Activated naive CD8-positive, alpha-beta T cell (primary cell): Measurements from ENCODE around the gene PDE2A.

Experiments used
- H3K27ac Mint-ChIP-seq: one replicate; pipeline ENCODE4 v1.8.0; 2021; ENCODE audit warnings: mixed read lengths
- H3K27me3 Mint-ChIP-seq: one replicate; pipeline ENCODE4 v1.8.0; 2021; ENCODE audit warnings: mixed read lengths
- H3K36me3 Mint-ChIP-seq: one replicate; pipeline ENCODE4 v1.8.0; 2021; ENCODE audit warnings: mixed read lengths
- H3K4me1 Mint-ChIP-seq: one replicate; pipeline ENCODE4 v1.8.0; 2021; ENCODE audit warnings: low read depth, mixed read lengths
- H3K4me3 Mint-ChIP-seq: one replicate; pipeline ENCODE4 v1.8.0; 2021; ENCODE audit warnings: mild to moderate bottlenecking, mixed read lengths
- H3K9me3 Mint-ChIP-seq: one replicate; pipeline ENCODE4 v1.8.0; 2021; ENCODE audit warnings: low read depth, mixed read lengths

The PDE2A gene

GRCh38 chr11:72595292-72595684 is 78.9 kb downstream of the PDE2A start:
- no peak overlapping the region for H3K27ac Mint-ChIP-seq
- no peaks in the 10 kb centered on the region for H3K9me3 Mint-ChIP-seq
- H3K4me1 Mint-ChIP-seq, result peaks cover 26% of the 10 kb centered on the region
- no peak overlapping the region for H3K4me3 Mint-ChIP-seq
- peaks cover 5% of the 10 kb centered on the region for H3K27me3 Mint-ChIP-seq
- H3K36me3 Mint-ChIP-seq, result no peaks in the 10 kb centered on the region

DNA sequence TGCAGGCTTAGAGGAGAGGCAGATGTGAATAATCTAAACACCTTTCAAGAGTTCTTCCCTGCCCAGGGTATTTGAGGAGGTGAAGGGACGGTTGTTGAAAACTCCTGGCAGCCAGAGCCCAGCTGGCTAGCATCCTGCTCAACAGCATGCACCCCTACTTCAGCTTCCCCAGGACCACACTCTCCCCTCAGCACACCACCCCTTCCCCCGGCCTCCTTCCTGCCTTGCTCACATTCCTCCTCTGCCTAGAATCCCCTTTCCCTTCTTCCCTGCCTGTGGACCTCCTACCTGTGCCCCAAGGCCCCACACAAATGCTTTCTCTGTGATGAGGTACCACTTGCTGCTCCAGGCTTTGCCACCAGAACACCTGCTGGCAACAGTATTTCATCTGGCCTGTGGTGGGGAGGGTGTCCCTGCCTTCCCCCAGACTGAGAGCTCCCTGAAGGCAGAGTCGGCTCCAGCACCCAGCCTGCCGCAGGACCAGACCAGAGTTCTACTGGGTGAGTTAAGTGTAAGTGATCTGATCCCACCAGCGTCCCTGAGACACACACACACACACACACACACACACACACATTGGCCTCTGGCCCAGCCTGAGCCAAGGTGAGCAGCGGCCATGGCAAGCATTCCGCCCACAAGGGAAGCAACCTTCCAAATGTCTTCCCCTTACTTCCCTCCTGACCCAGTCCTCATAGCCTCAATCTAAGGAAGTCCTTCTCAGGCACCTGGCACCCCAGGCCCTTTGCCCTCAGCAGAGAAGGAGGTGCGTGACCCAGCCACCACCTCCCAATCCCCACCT is 79.5 kb downstream of the PDE2A start:
- Mint-ChIP-seq H3K27ac (no peak overlapping the region), H3K4me3 (no peak overlapping the region), H3K9me3 (no peaks in the 10 kb centered on the region), H3K27me3 (peaks cover 5% of the 10 kb centered on the region), H3K36me3 (no peaks in the 10 kb centered on the region), H3K4me1 (peaks cover 29% of the 10 kb centered on the region)

- peaks cover 16% of the 10 kb centered on the region for H3K27me3 Mint-ChIP-seq
Measured at GRCh38 chr11:72592698-72593495, 81.3 kb downstream of the PDE2A start.

GRCh38 chr11:72591785-72592502 is 82.3 kb downstream of the PDE2A start:
- Mint-ChIP-seq H3K27ac (no peak overlapping the region), H3K27me3 (peaks cover 22% of the 10 kb centered on the region), H3K36me3 (peaks cover 3% of the 10 kb centered on the region), H3K4me1 (peaks cover 35% of the 10 kb centered on the region), H3K9me3 (no peaks in the 10 kb centered on the region), H3K4me3 (peak overlapping the region; percentile 63)

More at GRCh38 chr11:72592698-72593495, 81.3 kb downstream of the PDE2A start:
- no peak overlapping the region for H3K27ac Mint-ChIP-seq
- no peak overlapping the region for H3K4me3 Mint-ChIP-seq
- peaks cover 35% of the 10 kb centered on the region for H3K4me1 Mint-ChIP-seq
- peaks cover 3% of the 10 kb centered on the region for H3K36me3 Mint-ChIP-seq
- no peaks in the 10 kb centered on the region for H3K9me3 Mint-ChIP-seq

DNA sequence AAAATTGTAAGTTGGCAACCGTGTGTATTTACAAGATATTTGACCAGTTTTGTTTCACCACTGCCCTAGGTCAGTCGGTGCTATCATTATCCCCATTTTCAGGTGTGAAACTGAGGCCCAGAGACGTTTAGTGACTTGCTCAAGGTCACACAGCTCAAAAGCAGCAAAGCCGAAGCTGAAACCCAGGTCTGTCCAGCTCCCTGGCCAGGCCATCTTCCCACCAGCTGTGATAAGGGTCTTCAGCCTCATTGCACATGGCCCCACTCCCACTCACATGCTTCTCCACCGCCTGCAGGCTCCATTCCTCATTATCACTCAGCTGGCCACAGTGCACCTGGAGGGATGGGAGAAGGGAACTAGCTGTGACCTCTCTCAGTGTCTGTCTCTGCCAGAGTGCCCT is 83.2 kb downstream of the PDE2A start:
- peak overlapping the region; percentile 63 for H3K4me3 Mint-ChIP-seq
- H3K36me3 Mint-ChIP-seq, result peaks cover 3% of the 10 kb centered on the region
- H3K27ac Mint-ChIP-seq, result no peak overlapping the region
- H3K9me3 Mint-ChIP-seq, result no peaks in the 10 kb centered on the region
- H3K4me1 Mint-ChIP-seq, result peaks cover 35% of the 10 kb centered on the region
- peaks cover 22% of the 10 kb centered on the region for H3K27me3 Mint-ChIP-seq

- no peak overlapping the region for H3K27ac Mint-ChIP-seq
- H3K4me1 Mint-ChIP-seq, result peaks cover 43% of the 10 kb centered on the region
- H3K36me3 Mint-ChIP-seq, result peaks cover 3% of the 10 kb centered on the region
- peak overlapping the region; percentile 73 for H3K4me3 Mint-ChIP-seq
- H3K27me3 Mint-ChIP-seq, result peaks cover 24% of the 10 kb centered on the region
- no peaks in the 10 kb centered on the region for H3K9me3 Mint-ChIP-seq
Measured at GRCh38 chr11:72589802-72590761, 84.1 kb downstream of the PDE2A start.

DNA sequence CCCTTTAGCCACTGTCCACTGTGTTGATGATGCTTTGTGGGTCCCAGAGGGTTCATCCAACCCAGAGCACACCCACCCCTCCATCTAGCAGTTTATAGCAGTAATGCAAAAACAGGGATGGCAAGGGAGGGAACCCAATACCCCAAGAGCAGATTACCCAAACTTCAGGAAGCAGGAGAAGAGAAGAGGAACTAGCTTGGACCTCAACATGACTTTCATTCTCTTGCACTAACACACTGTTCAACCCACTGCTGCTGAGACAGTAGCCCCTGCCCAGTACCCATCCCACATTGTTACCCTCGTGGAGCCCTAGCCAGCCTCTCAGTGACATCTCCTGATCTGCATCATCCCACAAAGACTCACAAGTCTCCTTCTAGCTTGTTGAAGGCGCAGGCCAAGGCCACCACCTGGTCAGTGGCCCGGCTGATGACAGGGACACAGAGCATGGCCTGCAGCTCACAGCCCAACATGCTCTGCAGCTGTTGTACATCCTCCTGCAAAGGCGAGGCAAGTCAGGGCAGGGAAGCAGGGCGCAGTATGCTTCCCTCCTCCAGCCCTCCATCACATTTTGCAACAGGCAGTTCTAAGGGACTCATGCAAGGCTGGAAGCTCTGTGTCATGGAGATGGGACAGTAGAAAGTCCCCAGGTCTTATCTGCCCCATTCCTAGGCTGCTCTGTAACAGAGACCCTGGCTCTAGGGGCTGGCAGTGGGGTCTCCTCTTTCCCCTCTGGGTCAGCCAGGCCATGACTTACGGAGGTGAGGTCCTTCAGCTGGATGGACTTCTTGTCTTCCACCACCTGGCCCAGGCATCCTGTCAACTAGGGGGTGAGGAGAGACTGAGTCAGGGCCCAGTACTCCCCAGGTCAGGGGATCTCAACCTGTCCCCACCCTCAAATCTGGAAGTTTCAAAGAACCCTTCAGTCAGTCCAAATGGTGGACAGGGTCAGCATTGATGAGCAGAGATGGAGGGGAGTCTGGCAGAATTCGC is 85.5 kb downstream of the PDE2A start:
- peak overlapping the region; percentile 73 for H3K4me3 Mint-ChIP-seq
- peaks cover 49% of the 10 kb centered on the region for H3K4me1 Mint-ChIP-seq
- H3K36me3 Mint-ChIP-seq, result peaks cover 3% of the 10 kb centered on the region
- H3K27ac Mint-ChIP-seq, result no peak overlapping the region
- peaks cover 24% of the 10 kb centered on the region for H3K27me3 Mint-ChIP-seq
- H3K9me3 Mint-ChIP-seq, result no peaks in the 10 kb centered on the region

GRCh38 chr11:72587696-72588095 is 86.5 kb downstream of the PDE2A start:
- H3K27me3 Mint-ChIP-seq, result peaks cover 24% of the 10 kb centered on the region
- H3K4me1 Mint-ChIP-seq, result peaks cover 44% of the 10 kb centered on the region

GRCh38 chr11:72586321-72587090 is 87.7 kb downstream of the PDE2A start:
- Mint-ChIP-seq H3K9me3 (no peaks in the 10 kb centered on the region), H3K4me3 (peak overlapping the region; percentile 30), H3K36me3 (peaks cover 3% of the 10 kb centered on the region), H3K4me1 (peaks cover 33% of the 10 kb centered on the region), H3K27ac (no peak overlapping the region), H3K27me3 (peaks cover 22% of the 10 kb centered on the region)

More at GRCh38 chr11:72587696-72588095, 86.5 kb downstream of the PDE2A start:
- no peak overlapping the region for H3K4me3 Mint-ChIP-seq
- H3K9me3 Mint-ChIP-seq, result no peaks in the 10 kb centered on the region
- H3K27ac Mint-ChIP-seq, result no peak overlapping the region
- peaks cover 3% of the 10 kb centered on the region for H3K36me3 Mint-ChIP-seq

GRCh38 chr11:72585762-72586311 is 88.4 kb downstream of the PDE2A start:
- no peak overlapping the region for H3K27ac Mint-ChIP-seq
- peaks cover 3% of the 10 kb centered on the region for H3K36me3 Mint-ChIP-seq
- H3K4me3 Mint-ChIP-seq, result peak overlapping the region; percentile 83
- H3K4me1 Mint-ChIP-seq, result peaks cover 26% of the 10 kb centered on the region
- peaks cover 19% of the 10 kb centered on the region for H3K27me3 Mint-ChIP-seq
- no peaks in the 10 kb centered on the region for H3K9me3 Mint-ChIP-seq

DNA sequence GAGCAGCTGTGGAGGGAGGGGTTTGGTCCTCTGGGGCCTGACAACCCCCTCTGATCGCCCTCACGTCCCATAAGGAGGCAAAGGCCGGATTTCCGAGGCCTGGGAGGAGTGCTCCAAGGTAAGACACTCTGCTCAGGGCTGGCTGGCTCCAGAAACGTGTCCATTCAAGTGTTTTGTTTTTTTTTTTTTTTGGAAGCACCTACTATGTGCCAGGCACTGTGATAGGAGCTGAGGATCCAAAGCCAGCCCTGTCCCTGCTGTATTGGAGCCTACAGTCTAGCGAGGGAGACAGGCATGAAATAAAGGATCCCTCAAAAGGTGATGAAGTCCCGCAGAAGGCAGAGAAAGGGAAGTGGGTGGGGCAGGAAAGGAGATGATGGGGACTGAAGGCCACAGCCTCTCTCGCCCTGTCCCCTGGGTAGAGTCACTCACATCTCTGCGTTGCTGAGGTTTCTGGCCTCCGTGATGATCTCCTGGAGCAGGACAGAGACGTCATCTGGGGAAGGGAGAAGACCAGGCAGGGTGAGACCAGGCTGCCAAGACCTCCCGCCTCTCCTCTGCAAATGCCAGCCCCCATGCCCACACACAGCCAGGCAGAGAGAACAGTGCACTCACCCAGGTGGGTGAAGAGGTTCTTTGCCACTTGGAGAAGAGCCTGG is 89.2 kb downstream of the PDE2A start:
- H3K4me1 Mint-ChIP-seq, result peaks cover 24% of the 10 kb centered on the region
- H3K4me3 Mint-ChIP-seq, result peak overlapping the region; percentile 83
- no peak overlapping the region for H3K27ac Mint-ChIP-seq
- H3K36me3 Mint-ChIP-seq, result peaks cover 3% of the 10 kb centered on the region
- H3K27me3 Mint-ChIP-seq, result peaks cover 19% of the 10 kb centered on the region
- H3K9me3 Mint-ChIP-seq, result no peaks in the 10 kb centered on the region
